MM.1S (cell line): ENCODE measurements around the gene RBMS3.

ENCODE experiments used
- CTCF ChIP-seq: fragments of 300-600 bp; sonication (generic); IDR thresholded peaks from 2 replicates; pipeline ENCODE4 v1.5.1; 2016; ENCODE audit warnings: antibody characterized with exemption, low read length, mixed read lengths
- EZH2phosphoT487 ChIP-seq: fragments of 300-600 bp; sonication (generic); IDR thresholded peaks from 2 replicates; pipeline ENCODE4 v1.6.1; 2018; ENCODE audit warnings: antibody characterized with exemption, low read length

- no peak for TF ChIP-seq CTCF
- TF ChIP-seq EZH2phosphoT487: no peak
Observed at GRCh38 chr3:29540544-29540943, 259.7 kb downstream of the RBMS3 start.
